ENCODE results near the gene AZU1.

AZU1 gene

DNA sequence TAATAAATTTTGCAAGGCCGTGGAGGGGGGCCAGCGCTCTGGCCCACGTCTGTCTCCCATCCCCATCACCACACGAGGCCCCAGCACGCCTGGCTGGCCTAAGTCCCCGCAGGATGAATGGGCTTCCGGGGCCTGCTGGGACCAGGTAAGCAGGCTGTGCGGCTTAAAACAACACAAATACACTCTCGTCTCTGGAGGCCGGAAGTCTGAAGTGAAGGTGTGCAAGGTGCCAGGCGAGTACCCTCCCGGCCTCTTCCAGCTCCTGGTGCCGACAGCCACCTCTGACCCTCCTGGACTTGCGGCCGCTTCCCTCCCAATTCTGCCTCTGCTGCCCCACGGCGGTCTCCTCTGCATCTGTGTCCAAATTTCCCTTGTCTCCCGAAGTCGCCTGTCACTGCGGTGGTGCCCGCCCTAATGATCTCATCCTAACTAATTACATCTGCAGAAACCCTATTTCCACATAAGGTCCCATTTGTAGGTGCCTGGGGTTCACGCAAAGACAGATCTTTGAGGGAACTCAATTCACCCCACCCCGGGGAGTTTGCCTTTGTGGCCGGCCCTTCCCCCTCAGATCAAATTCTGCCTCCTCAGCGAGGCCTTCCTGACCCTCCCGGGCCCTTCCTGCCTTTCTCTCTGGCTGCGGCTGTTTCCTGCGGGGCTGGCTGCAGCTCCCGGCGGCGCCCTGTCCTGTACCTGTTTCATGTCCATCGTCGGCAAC is 38.5 kb upstream of the AZU1 start:
- Histone ChIP-seq H3K9ac (ENCODE audit: low read depth, low read length, poor library complexity, severe bottlenecking) (no peak overlapping the region), H2AFZ (ENCODE audit: low read length) (no peak overlapping the region), H3K27me3 (ENCODE audit: insufficient read depth, low read length, poor library complexity, severe bottlenecking) (no peaks in the 10 kb centered on the region), H3K4me1 (ENCODE audit: insufficient read depth, low read length, poor library complexity, severe bottlenecking) (no peaks in the 10 kb centered on the region), H3K9me2 (replicated peaks; ENCODE audit: low read depth, low read length) (no peaks in the 10 kb centered on the region), H3K4me3 (ENCODE audit: low read length, poor library complexity, severe bottlenecking) (no peak overlapping the region), H3K9me3 (ENCODE audit: insufficient read depth, low read depth, low read length) (no peaks in the 10 kb centered on the region), H3K4me2 (ENCODE audit: low read depth, low read length, poor library complexity, severe bottlenecking) (no peak overlapping the region), H3K36me3 (ENCODE audit: insufficient read depth, low read length) (no peaks in the 10 kb centered on the region), H3K79me2 (ENCODE audit: insufficient read depth, low read length) (no peaks in the 10 kb centered on the region), H3F3A (ENCODE audit: low read depth) (no peaks in the 10 kb centered on the region), H4K20me1 (ENCODE audit: insufficient read depth, low read length, poor library complexity, severe bottlenecking) (no peaks in the 10 kb centered on the region)
- TF ChIP-seq, protein P1, sequence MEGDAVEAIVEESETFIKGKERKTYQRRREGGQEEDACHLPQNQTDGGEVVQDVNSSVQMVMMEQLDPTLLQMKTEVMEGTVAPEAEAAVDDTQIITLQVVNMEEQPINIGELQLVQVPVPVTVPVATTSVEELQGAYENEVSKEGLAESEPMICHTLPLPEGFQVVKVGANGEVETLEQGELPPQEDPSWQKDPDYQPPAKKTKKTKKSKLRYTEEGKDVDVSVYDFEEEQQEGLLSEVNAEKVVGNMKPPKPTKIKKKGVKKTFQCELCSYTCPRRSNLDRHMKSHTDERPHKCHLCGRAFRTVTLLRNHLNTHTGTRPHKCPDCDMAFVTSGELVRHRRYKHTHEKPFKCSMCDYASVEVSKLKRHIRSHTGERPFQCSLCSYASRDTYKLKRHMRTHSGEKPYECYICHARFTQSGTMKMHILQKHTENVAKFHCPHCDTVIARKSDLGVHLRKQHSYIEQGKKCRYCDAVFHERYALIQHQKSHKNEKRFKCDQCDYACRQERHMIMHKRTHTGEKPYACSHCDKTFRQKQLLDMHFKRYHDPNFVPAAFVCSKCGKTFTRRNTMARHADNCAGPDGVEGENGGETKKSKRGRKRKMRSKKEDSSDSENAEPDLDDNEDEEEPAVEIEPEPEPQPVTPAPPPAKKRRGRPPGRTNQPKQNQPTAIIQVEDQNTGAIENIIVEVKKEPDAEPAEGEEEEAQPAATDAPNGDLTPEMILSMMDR (conservative IDR thresholded peaks at IDR 0.05; ENCODE audit: low read length) = no peak
- TF ChIP-seq EZH2phosphoT487 (IDR thresholded peaks at IDR 0.05; ENCODE audit: borderline replicate concordance) = no peak

DNA sequence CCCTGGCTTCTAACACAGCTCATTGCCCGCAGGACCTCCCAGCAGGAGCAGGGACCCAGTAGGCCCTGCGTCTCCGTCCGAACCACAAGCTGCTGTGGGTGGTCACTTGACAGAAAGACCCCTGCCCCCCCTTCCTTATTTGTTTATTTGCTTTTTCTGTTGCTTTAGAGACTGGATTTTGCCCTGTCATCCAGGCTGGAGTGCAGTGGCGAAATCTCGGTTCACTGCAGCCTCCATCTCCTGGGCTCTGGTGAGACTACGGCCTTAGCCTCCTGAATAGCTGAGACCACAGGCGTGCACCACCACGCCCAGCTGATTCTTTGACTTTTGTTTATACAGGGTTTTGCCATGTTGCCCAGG is 38.0 kb upstream of the AZU1 start:
- no peaks in the 10 kb centered on the region for H3K9me2 ChIP-seq (replicated peaks; ENCODE audit: low read depth, low read length)
- TF ChIP-seq, protein P1 (conservative IDR thresholded peaks at IDR 0.05; ENCODE audit: low read length) = no peak
- no peak for TF ChIP-seq EZH2phosphoT487 (IDR thresholded peaks at IDR 0.05; ENCODE audit: borderline replicate concordance)
- no peaks in the 10 kb centered on the region for H4K20me1 ChIP-seq (ENCODE audit: insufficient read depth, low read length, poor library complexity, severe bottlenecking)
- H3K4me2 ChIP-seq (ENCODE audit: low read depth, low read length, poor library complexity, severe bottlenecking) = no peak overlapping the region
- H3K9me3 ChIP-seq (ENCODE audit: insufficient read depth, low read depth, low read length) = no peaks in the 10 kb centered on the region
- no peak overlapping the region for H3K9ac ChIP-seq (ENCODE audit: low read depth, low read length, poor library complexity, severe bottlenecking)
- H3K4me1 ChIP-seq (ENCODE audit: insufficient read depth, low read length, poor library complexity, severe bottlenecking) = no peaks in the 10 kb centered on the region
- H3K4me3 ChIP-seq (ENCODE audit: low read length, poor library complexity, severe bottlenecking) = no peak overlapping the region
- no peak overlapping the region for H2AFZ ChIP-seq (ENCODE audit: low read length)
- H3K27me3 ChIP-seq (ENCODE audit: insufficient read depth, low read length, poor library complexity, severe bottlenecking) = no peaks in the 10 kb centered on the region
- H3K36me3 ChIP-seq (ENCODE audit: insufficient read depth, low read length) = no peaks in the 10 kb centered on the region
- no peaks in the 10 kb centered on the region for H3K79me2 ChIP-seq (ENCODE audit: insufficient read depth, low read length)
- no peaks in the 10 kb centered on the region for H3F3A ChIP-seq (ENCODE audit: low read depth)

DNA sequence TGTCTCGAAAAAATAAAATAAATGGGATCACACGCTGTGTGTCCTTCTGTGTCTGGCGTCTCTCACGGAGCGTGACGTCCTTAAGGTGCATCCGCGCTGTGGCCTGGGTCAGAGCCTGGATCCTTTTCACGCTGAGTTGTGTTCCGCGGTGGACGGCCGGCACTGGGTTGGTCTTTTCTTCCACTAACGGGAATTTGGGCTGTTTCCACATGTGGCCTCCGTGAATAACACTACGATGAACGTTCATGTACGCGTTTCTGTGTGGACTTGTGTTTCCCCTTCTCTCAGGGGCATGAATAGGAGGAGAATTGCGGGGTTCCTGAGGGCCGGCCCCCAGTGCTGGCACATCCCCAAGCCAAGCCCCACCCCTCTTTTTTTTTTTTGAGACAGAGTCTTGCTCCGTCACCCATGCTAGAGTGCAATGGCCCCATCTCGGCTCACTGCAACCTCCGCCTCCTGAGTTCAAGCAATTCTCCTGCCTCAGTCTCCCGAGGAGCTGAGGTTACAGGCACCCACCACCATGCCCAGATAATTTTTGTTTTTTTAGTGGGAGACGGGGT is 36.5 kb upstream of the AZU1 start:
- no peak overlapping the region for H3K9ac ChIP-seq (ENCODE audit: low read depth, low read length, poor library complexity, severe bottlenecking)
- H3K36me3 ChIP-seq (ENCODE audit: insufficient read depth, low read length) = no peaks in the 10 kb centered on the region
- TF ChIP-seq EZH2phosphoT487 (IDR thresholded peaks at IDR 0.05; ENCODE audit: borderline replicate concordance) = no peak
- TF ChIP-seq, protein P1 (conservative IDR thresholded peaks at IDR 0.05; ENCODE audit: low read length) = no peak
- H2AFZ ChIP-seq (ENCODE audit: low read length) = no peak overlapping the region
- peaks cover 2% of the 10 kb centered on the region for H3K4me1 ChIP-seq (ENCODE audit: insufficient read depth, low read length, poor library complexity, severe bottlenecking)
- no peak overlapping the region for H3K4me3 ChIP-seq (ENCODE audit: low read length, poor library complexity, severe bottlenecking)
- H3F3A ChIP-seq (ENCODE audit: low read depth) = no peaks in the 10 kb centered on the region
- H3K4me2 ChIP-seq (ENCODE audit: low read depth, low read length, poor library complexity, severe bottlenecking) = no peak overlapping the region
- H3K9me3 ChIP-seq (ENCODE audit: insufficient read depth, low read depth, low read length) = no peaks in the 10 kb centered on the region
- 0 out of 2 replicates have a peak, but pooled peaks cover 3% of the 10 kb centered on the region for H3K79me2 ChIP-seq (ENCODE audit: insufficient read depth, low read length)
- H3K9me2 ChIP-seq (replicated peaks; ENCODE audit: low read depth, low read length) = no peaks in the 10 kb centered on the region
- H4K20me1 ChIP-seq (ENCODE audit: insufficient read depth, low read length, poor library complexity, severe bottlenecking) = no peaks in the 10 kb centered on the region
- no peaks in the 10 kb centered on the region for H3K27me3 ChIP-seq (ENCODE audit: insufficient read depth, low read length, poor library complexity, severe bottlenecking)

All from Loucy (cell line).